ENCODE measurements around the gene PSD2. TPM values are rescaled to one million over a fixed set of nuclear protein-coding genes. Genes with fewer than 3 reads are reported as not detected.
A peak's percentile ranks its signal among the peaks of the same experiment; 100 is the strongest.

PSD2 gene
- polyA plus RNA-seq, 2 donors, result 0.02 to 0.04 TPM

- no peaks in the 10 kb centered on the region for H3K9me3 ChIP-seq (ENCODE audit: control insufficient read depth in 2 of 2, insufficient read depth in 1 of 2, low read depth in 1 of 2, low read length in 1 of 2)
- no peaks in the 10 kb centered on the region for H3K36me3 ChIP-seq (ENCODE audit: control insufficient read depth in 2 of 2, insufficient read depth in 2 of 2, low read length in 1 of 2)
- no peaks in the 10 kb centered on the region for H3K27me3 ChIP-seq (ENCODE audit: control insufficient read depth in 1 of 2, insufficient read depth in 2 of 2, low read length in 2 of 2)
- WGBS, 2 donors, result 71 to 74% methylated on average over 15 of the region's 15 CpGs
- no peak overlapping the region for H3K27ac ChIP-seq (ENCODE audit: low read depth in 2 of 2, low read length in 1 of 2)
- peaks cover 0 to 3% of the 10 kb centered on the region in 2 donors for H3K4me1 ChIP-seq (ENCODE audit: control insufficient read depth in 2 of 2, insufficient read depth in 2 of 2, low read length in 1 of 2)
- H3K4me3 ChIP-seq (ENCODE audit: low read depth in 1 of 2, low read length in 2 of 2), result no peak overlapping the region
These were observed 65.6 kb downstream of the PSD2 start for GRCh38 chr5:139861021-139861888.

GRCh38 chr5:139861889-139862207, 66.2 kb downstream of the PSD2 start:
- no peak overlapping the region for H3K4me3 ChIP-seq (ENCODE audit: low read depth in 1 of 2, low read length in 2 of 2)
- no peaks in the 10 kb centered on the region for H3K9me3 ChIP-seq (ENCODE audit: control insufficient read depth in 2 of 2, insufficient read depth in 1 of 2, low read depth in 1 of 2, low read length in 1 of 2)
- H3K36me3 ChIP-seq (ENCODE audit: control insufficient read depth in 2 of 2, insufficient read depth in 2 of 2, low read length in 1 of 2), result no peaks in the 10 kb centered on the region
- 86 to 95% methylated on average over 4 of the region's 4 CpGs for WGBS, 2 donors
- H3K27me3 ChIP-seq (ENCODE audit: control insufficient read depth in 1 of 2, insufficient read depth in 2 of 2, low read length in 2 of 2), result no peaks in the 10 kb centered on the region
- H3K4me1 ChIP-seq (ENCODE audit: control insufficient read depth in 2 of 2, insufficient read depth in 2 of 2, low read length in 1 of 2), result peaks cover 0 to 3% of the 10 kb centered on the region in 2 donors
- H3K27ac ChIP-seq (ENCODE audit: low read depth in 2 of 2, low read length in 1 of 2), result no peak overlapping the region

GRCh38 chr5:139862313-139862712, 66.7 kb downstream of the PSD2 start:
- 91% methylated on average over 2 of the region's 2 CpGs for whole genome bisulfite sequencing, 2 donors
- Histone ChIP-seq H3K4me3 (ENCODE audit: low read depth in 1 of 2, low read length in 2 of 2) (no peak overlapping the region), H3K4me1 (ENCODE audit: control insufficient read depth in 2 of 2, insufficient read depth in 2 of 2, low read length in 1 of 2) (peaks cover 0 to 3% of the 10 kb centered on the region in 2 donors), H3K36me3 (ENCODE audit: control insufficient read depth in 2 of 2, insufficient read depth in 2 of 2, low read length in 1 of 2) (no peaks in the 10 kb centered on the region), H3K9me3 (ENCODE audit: control insufficient read depth in 2 of 2, insufficient read depth in 1 of 2, low read depth in 1 of 2, low read length in 1 of 2) (no peaks in the 10 kb centered on the region), H3K27me3 (ENCODE audit: control insufficient read depth in 1 of 2, insufficient read depth in 2 of 2, low read length in 2 of 2) (no peaks in the 10 kb centered on the region), H3K27ac (ENCODE audit: low read depth in 2 of 2, low read length in 1 of 2) (no peak overlapping the region)

- H3K4me3 ChIP-seq (ENCODE audit: low read depth in 1 of 2, low read length in 2 of 2), result no peak overlapping the region
- 70 to 75% methylated on average over 2 of the region's 2 CpGs for WGBS, 2 donors
- no peaks in the 10 kb centered on the region for H3K27me3 ChIP-seq (ENCODE audit: control insufficient read depth in 1 of 2, insufficient read depth in 2 of 2, low read length in 2 of 2)
- no peak overlapping the region for H3K27ac ChIP-seq (ENCODE audit: low read depth in 2 of 2, low read length in 1 of 2)
- no peaks in the 10 kb centered on the region for H3K9me3 ChIP-seq (ENCODE audit: control insufficient read depth in 2 of 2, insufficient read depth in 1 of 2, low read depth in 1 of 2, low read length in 1 of 2)
- H3K4me1 ChIP-seq (ENCODE audit: control insufficient read depth in 2 of 2, insufficient read depth in 2 of 2, low read length in 1 of 2), result peaks cover 0 to 3% of the 10 kb centered on the region in 2 donors
- H3K36me3 ChIP-seq (ENCODE audit: control insufficient read depth in 2 of 2, insufficient read depth in 2 of 2, low read length in 1 of 2), result no peaks in the 10 kb centered on the region
These were observed 67.2 kb downstream of the PSD2 start for GRCh38 chr5:139862803-139863202.

GRCh38 chr5:139863361-139863760, 67.8 kb downstream of the PSD2 start:
- Histone ChIP-seq H3K27ac (ENCODE audit: low read depth in 2 of 2, low read length in 1 of 2) (peak overlapping the region in 1 of 2 donors; percentile 21), H3K9me3 (ENCODE audit: control insufficient read depth in 2 of 2, insufficient read depth in 1 of 2, low read depth in 1 of 2, low read length in 1 of 2) (no peaks in the 10 kb centered on the region), H3K27me3 (ENCODE audit: control insufficient read depth in 1 of 2, insufficient read depth in 2 of 2, low read length in 2 of 2) (no peaks in the 10 kb centered on the region), H3K4me1 (ENCODE audit: control insufficient read depth in 2 of 2, insufficient read depth in 2 of 2, low read length in 1 of 2) (peaks cover 0 to 3% of the 10 kb centered on the region in 2 donors), H3K4me3 (ENCODE audit: low read depth in 1 of 2, low read length in 2 of 2) (no peak overlapping the region), H3K36me3 (ENCODE audit: control insufficient read depth in 2 of 2, insufficient read depth in 2 of 2, low read length in 1 of 2) (no peaks in the 10 kb centered on the region)
- WGBS, 2 donors, result 37 to 67% methylated on average over 9 of the region's 9 CpGs

- Histone ChIP-seq H3K9me3 (ENCODE audit: control insufficient read depth in 2 of 2, insufficient read depth in 1 of 2, low read depth in 1 of 2, low read length in 1 of 2) (no peaks in the 10 kb centered on the region), H3K27me3 (ENCODE audit: control insufficient read depth in 1 of 2, insufficient read depth in 2 of 2, low read length in 2 of 2) (no peaks in the 10 kb centered on the region), H3K36me3 (ENCODE audit: control insufficient read depth in 2 of 2, insufficient read depth in 2 of 2, low read length in 1 of 2) (no peaks in the 10 kb centered on the region), H3K4me1 (ENCODE audit: control insufficient read depth in 2 of 2, insufficient read depth in 2 of 2, low read length in 1 of 2) (peaks cover 0 to 3% of the 10 kb centered on the region in 2 donors), H3K4me3 (ENCODE audit: low read depth in 1 of 2, low read length in 2 of 2) (no peak overlapping the region), H3K27ac (ENCODE audit: low read depth in 2 of 2, low read length in 1 of 2) (peak overlapping the region in 1 of 2 donors; percentile 21)
- WGBS, 2 donors, result 19 to 26% methylated on average over 5 of the region's 5 CpGs
These were observed 68.4 kb downstream of the PSD2 start for GRCh38 chr5:139863855-139864558.

GRCh38 chr5:139864716-139865483, 69.3 kb downstream of the PSD2 start:
- no peaks in the 10 kb centered on the region for H3K27me3 ChIP-seq (ENCODE audit: control insufficient read depth in 1 of 2, insufficient read depth in 2 of 2, low read length in 2 of 2)
- H3K9me3 ChIP-seq (ENCODE audit: control insufficient read depth in 2 of 2, insufficient read depth in 1 of 2, low read depth in 1 of 2, low read length in 1 of 2), result no peaks in the 10 kb centered on the region
- no peak overlapping the region for H3K4me3 ChIP-seq (ENCODE audit: low read depth in 1 of 2, low read length in 2 of 2)
- H3K27ac ChIP-seq (ENCODE audit: low read depth in 2 of 2, low read length in 1 of 2), result no peak overlapping the region
- 52 to 66% methylated on average over 12 of the region's 12 CpGs for WGBS, 2 donors
- peaks cover 0 to 6% of the 10 kb centered on the region in 2 donors for H3K4me1 ChIP-seq (ENCODE audit: control insufficient read depth in 2 of 2, insufficient read depth in 2 of 2, low read length in 1 of 2)
- H3K36me3 ChIP-seq (ENCODE audit: control insufficient read depth in 2 of 2, insufficient read depth in 2 of 2, low read length in 1 of 2), result no peaks in the 10 kb centered on the region

GRCh38 chr5:139867109-139867508, 71.5 kb downstream of the PSD2 start:
- no peaks in the 10 kb centered on the region for H3K36me3 ChIP-seq (ENCODE audit: control insufficient read depth in 2 of 2, insufficient read depth in 2 of 2, low read length in 1 of 2)
- 62 to 73% methylated on average over 2 of the region's 2 CpGs for WGBS, 2 donors
- H3K4me1 ChIP-seq (ENCODE audit: control insufficient read depth in 2 of 2, insufficient read depth in 2 of 2, low read length in 1 of 2), result peaks cover 0 to 8% of the 10 kb centered on the region in 2 donors
- no peak overlapping the region for H3K27ac ChIP-seq (ENCODE audit: low read depth in 2 of 2, low read length in 1 of 2)
- no peaks in the 10 kb centered on the region for H3K9me3 ChIP-seq (ENCODE audit: control insufficient read depth in 2 of 2, insufficient read depth in 1 of 2, low read depth in 1 of 2, low read length in 1 of 2)
- H3K27me3 ChIP-seq (ENCODE audit: control insufficient read depth in 1 of 2, insufficient read depth in 2 of 2, low read length in 2 of 2), result no peaks in the 10 kb centered on the region
- H3K4me3 ChIP-seq (ENCODE audit: low read depth in 1 of 2, low read length in 2 of 2), result no peak overlapping the region

GRCh38 chr5:139867581-139867980, 72.0 kb downstream of the PSD2 start:
- Histone ChIP-seq H3K4me3 (ENCODE audit: low read depth in 1 of 2, low read length in 2 of 2) (no peak overlapping the region), H3K27ac (ENCODE audit: low read depth in 2 of 2, low read length in 1 of 2) (no peak overlapping the region), H3K9me3 (ENCODE audit: control insufficient read depth in 2 of 2, insufficient read depth in 1 of 2, low read depth in 1 of 2, low read length in 1 of 2) (no peaks in the 10 kb centered on the region), H3K27me3 (ENCODE audit: control insufficient read depth in 1 of 2, insufficient read depth in 2 of 2, low read length in 2 of 2) (no peaks in the 10 kb centered on the region), H3K4me1 (ENCODE audit: control insufficient read depth in 2 of 2, insufficient read depth in 2 of 2, low read length in 1 of 2) (peaks cover 0 to 8% of the 10 kb centered on the region in 2 donors), H3K36me3 (ENCODE audit: control insufficient read depth in 2 of 2, insufficient read depth in 2 of 2, low read length in 1 of 2) (no peaks in the 10 kb centered on the region)
